SH-SY5Y (cell line): Measurements from ENCODE around the gene CSMD2.

Source experiments
- GATA2 ChIP-seq: IDR thresholded peaks from 2 replicates; pipeline ENCODE4 v1.6.1; 2011; ENCODE audit warnings: mild to moderate bottlenecking, low read depth, low read length
- GATA3 ChIP-seq: IDR thresholded peaks from 2 replicates; pipeline ENCODE4 v1.6.1; 2011; ENCODE audit warnings: low read depth, mild to moderate bottlenecking, low read length, moderate library complexity

- TF ChIP-seq GATA3 (no peak), GATA2 (no peak)
These were observed 339.5 kb downstream of the CSMD2 start for GRCh38 chr1:33825506-33825905.
